ENCODE measurements around the gene RNF34.

GRCh38 chr12:121432740-121433480, 33.0 kb downstream of the RNF34 start:
- no peak for TF ChIP-seq RAD21 (CRISPR knock-in tag; IDR thresholded peaks at IDR 0.05)
- no peak for TF ChIP-seq NONO (IDR thresholded peaks at IDR 0.05)
- no peak for TF ChIP-seq NONO (CRISPR knock-in tag; conservative IDR thresholded peaks at IDR 0.05)
- no peak for TF ChIP-seq ZNF780A (CRISPR knock-in tag; IDR thresholded peaks at IDR 0.05)
- no peak for TF ChIP-seq NCOA1 (CRISPR knock-in tag; IDR thresholded peaks at IDR 0.05)
- no peak for TF ChIP-seq ZNF121 (CRISPR knock-in tag; IDR thresholded peaks at IDR 0.05)
- no peak for TF ChIP-seq POLR2AphosphoS5 (IDR thresholded peaks at IDR 0.05; ENCODE audit: low read depth, low read length)
- TF ChIP-seq PAX8 (CRISPR knock-in tag; IDR thresholded peaks at IDR 0.05; ENCODE audit: borderline replicate concordance) = no peak
- no peak for TF ChIP-seq NFRKB (IDR thresholded peaks at IDR 0.05)
- TF ChIP-seq CEBPB (IDR thresholded peaks at IDR 0.05; ENCODE audit: borderline replicate concordance, low read depth, low read length) = no peak
- no peak for TF ChIP-seq FOXM1 (CRISPR knock-in tag; IDR thresholded peaks at IDR 0.05)
- no peak for TF ChIP-seq ZFP36L2 (CRISPR knock-in tag; IDR thresholded peaks at IDR 0.05)
- TF ChIP-seq JUN (CRISPR knock-in tag; IDR thresholded peaks at IDR 0.05) = no peak
